ENCODE results near the gene PRKCE.
"Not testable (repeated sequence)": the region's sequence is repeated elsewhere in the genome, so short reads cannot be mapped to it uniquely, and the experiment has no call there.

- TF ChIP-seq REST (IDR thresholded peaks at IDR 0.05; ENCODE audit: unreplicated experiment); POLR2AphosphoS5 (IDR thresholded peaks at IDR 0.05; ENCODE audit: low read depth); CTCF (conservative IDR thresholded peaks at IDR 0.05; ENCODE audit: low read depth in 2 of 2); EZH2 (IDR thresholded peaks at IDR 0.05; ENCODE audit: low read depth, unreplicated experiment); ZNF114 (CRISPR knock-in tag; IDR thresholded peaks at IDR 0.05); CREB1 (CRISPR knock-in tag; IDR thresholded peaks at IDR 0.05; ENCODE audit: low read depth); EZH2phosphoT487 (IDR thresholded peaks at IDR 0.05; ENCODE audit: unreplicated experiment); JUNB (IDR thresholded peaks at IDR 0.05; ENCODE audit: unreplicated experiment): not testable (repeated sequence)
These were observed 238.8 kb downstream of the PRKCE start for GRCh38 chr2:45890371-45890646.
